ENCODE results near the gene PLCL1.

The PLCL1 gene

DNA sequence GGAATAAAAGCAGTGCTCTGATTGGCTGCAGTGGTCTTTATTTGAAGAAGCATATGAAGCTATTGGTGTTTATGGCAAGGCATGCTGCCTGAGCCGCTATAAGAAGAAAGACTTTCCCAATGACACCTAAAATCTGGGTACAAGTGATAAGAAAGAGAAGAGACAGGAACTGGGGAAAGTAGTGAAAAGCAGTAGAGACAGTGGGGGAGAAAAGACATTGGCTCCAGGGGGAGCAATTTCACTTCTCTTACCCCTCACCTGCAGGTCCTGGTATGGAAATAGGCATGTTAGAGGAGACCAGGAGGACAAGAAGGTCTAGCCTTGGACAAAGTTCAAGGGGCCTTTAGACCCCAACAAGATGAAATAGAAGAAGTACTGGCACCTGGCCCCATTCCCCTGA lies 47.1 kb downstream of the PLCL1 start:
- no peak for DNase-seq (ENCODE audit: low read depth)
- H3K4me3 ChIP-seq (ENCODE audit: low read depth, low read length), result no peak overlapping the region
- TF ChIP-seq CTCF (IDR thresholded peaks at IDR 0.05; ENCODE audit: control insufficient read depth, extremely low read depth, insufficient read depth), result no peak

- no peak overlapping the region for H3K4me3 ChIP-seq (ENCODE audit: low read depth, low read length)
- TF ChIP-seq CTCF (IDR thresholded peaks at IDR 0.05; ENCODE audit: control insufficient read depth, extremely low read depth, insufficient read depth), result no peak
- no peak for DNase-seq (ENCODE audit: low read depth)
Observed at GRCh38 chr2:197852108-197852507, 47.7 kb downstream of the PLCL1 start.

- H3K4me3 ChIP-seq (ENCODE audit: low read depth, low read length), result no peak overlapping the region
- TF ChIP-seq CTCF (IDR thresholded peaks at IDR 0.05; ENCODE audit: control insufficient read depth, extremely low read depth, insufficient read depth), result no peak
- DNase-seq (ENCODE audit: low read depth), result no peak
Observed at GRCh38 chr2:197853549-197853948, 49.2 kb downstream of the PLCL1 start.

GRCh38 chr2:197857476-197858107 lies 53.2 kb downstream of the PLCL1 start:
- no peak for TF ChIP-seq CTCF (IDR thresholded peaks at IDR 0.05; ENCODE audit: control insufficient read depth, extremely low read depth, insufficient read depth)
- no peak overlapping the region for H3K4me3 ChIP-seq (ENCODE audit: low read depth, low read length)
- DNase-seq (ENCODE audit: low read depth), result no peak

GRCh38 chr2:197858607-197859140 lies 54.3 kb downstream of the PLCL1 start:
- no peak for DNase-seq (ENCODE audit: low read depth)
- H3K4me3 ChIP-seq (ENCODE audit: low read depth, low read length), result no peak overlapping the region
- no peak for TF ChIP-seq CTCF (IDR thresholded peaks at IDR 0.05; ENCODE audit: control insufficient read depth, extremely low read depth, insufficient read depth)

DNA sequence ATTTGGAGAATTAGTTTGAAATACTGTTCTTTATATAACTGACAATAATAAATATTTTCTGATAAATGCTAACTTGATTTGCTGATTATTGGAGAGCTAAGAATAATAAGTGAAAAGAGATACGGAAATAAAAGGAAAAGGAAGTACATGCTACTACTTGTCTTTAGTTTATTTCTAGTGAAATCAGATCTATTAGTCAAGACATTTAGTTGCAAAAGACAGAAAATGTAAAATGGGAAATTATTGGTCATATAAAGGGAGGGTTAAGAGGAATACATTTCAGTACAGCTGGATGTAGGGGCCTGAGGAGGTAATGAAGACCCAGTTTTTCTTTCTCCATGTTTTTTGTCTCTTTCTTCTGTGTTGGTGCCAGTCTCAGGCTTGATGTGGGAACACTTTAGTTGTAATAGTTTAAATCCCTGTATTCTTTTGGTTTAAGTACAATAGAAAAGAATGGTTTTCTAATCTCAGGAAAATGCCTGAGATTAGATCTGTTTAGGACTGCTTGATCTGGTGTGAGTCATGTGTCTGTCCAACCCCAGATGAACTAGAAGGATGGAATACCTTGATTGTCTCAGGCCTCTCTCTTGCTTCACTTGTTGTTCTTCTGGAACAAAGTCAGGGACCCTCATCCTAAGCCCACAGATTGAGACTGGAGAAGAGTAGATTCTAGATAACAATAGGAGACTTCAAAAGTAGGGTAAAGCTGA lies 58.0 kb downstream of the PLCL1 start:
- H3K4me3 ChIP-seq (ENCODE audit: low read depth, low read length), result no peak overlapping the region
- TF ChIP-seq CTCF (IDR thresholded peaks at IDR 0.05; ENCODE audit: control insufficient read depth, extremely low read depth, insufficient read depth), result no peak
- DNase-seq (ENCODE audit: low read depth), result no peak
